Measurements from ENCODE around the gene CPN2.
A peak's percentile ranks its signal among the peaks of the same experiment; 100 is the strongest.

- TF ChIP-seq POLR2AphosphoS5 (IDR thresholded peaks at IDR 0.05), result no peak
- TF ChIP-seq POLR2A (IDR thresholded peaks at IDR 0.05), result no peak
- peak; percentile 56 to 92 (median 71) for TF ChIP-seq CTCF (IDR thresholded peaks at IDR 0.05)
Observed at GRCh38 chr3:194344012-194344411, 7.1 kb downstream of the CPN2 start.
